Measurements from ENCODE around the gene PLPP4.

The PLPP4 gene

GRCh38 chr10:120593693-120594092, 136.7 kb downstream of the PLPP4 start:
- no peak overlapping the region for H3K27ac ChIP-seq
- TF ChIP-seq ZFX (IDR thresholded peaks at IDR 0.05; ENCODE audit: borderline replicate concordance) (no peak), CTCF (IDR thresholded peaks at IDR 0.05) (no peak)

GRCh38 chr10:120597902-120598301, 140.9 kb downstream of the PLPP4 start:
- no peak for TF ChIP-seq CTCF (IDR thresholded peaks at IDR 0.05)
- no peak for TF ChIP-seq ZFX (IDR thresholded peaks at IDR 0.05; ENCODE audit: borderline replicate concordance)
- H3K27ac ChIP-seq, result no peak overlapping the region

- TF ChIP-seq CTCF (IDR thresholded peaks at IDR 0.05) (no peak), ZFX (IDR thresholded peaks at IDR 0.05; ENCODE audit: borderline replicate concordance) (no peak)
- no peak overlapping the region for H3K27ac ChIP-seq
Observed at GRCh38 chr10:120598386-120598785, 141.4 kb downstream of the PLPP4 start.

GRCh38 chr10:120599200-120599724, 142.2 kb downstream of the PLPP4 start:
- no peak for TF ChIP-seq ZFX (IDR thresholded peaks at IDR 0.05; ENCODE audit: borderline replicate concordance)
- no peak for TF ChIP-seq CTCF (IDR thresholded peaks at IDR 0.05)
- H3K27ac ChIP-seq, result no peak overlapping the region

- H3K27ac ChIP-seq, result no peak overlapping the region
- TF ChIP-seq CTCF (IDR thresholded peaks at IDR 0.05) (no peak), ZFX (IDR thresholded peaks at IDR 0.05; ENCODE audit: borderline replicate concordance) (no peak)
Observed at GRCh38 chr10:120600871-120601649, 144.0 kb downstream of the PLPP4 start.

- no peak for TF ChIP-seq ZFX (IDR thresholded peaks at IDR 0.05; ENCODE audit: borderline replicate concordance)
- no peak for TF ChIP-seq CTCF (IDR thresholded peaks at IDR 0.05)
- H3K27ac ChIP-seq, result no peak overlapping the region
Observed at GRCh38 chr10:120601999-120602398, 145.0 kb downstream of the PLPP4 start.

GRCh38 chr10:120605410-120605809, 148.4 kb downstream of the PLPP4 start:
- TF ChIP-seq CTCF (IDR thresholded peaks at IDR 0.05) (no peak), ZFX (IDR thresholded peaks at IDR 0.05; ENCODE audit: borderline replicate concordance) (no peak)
- no peak overlapping the region for H3K27ac ChIP-seq
